Measurements from ENCODE around the gene CDC16.

The CDC16 gene

DNA sequence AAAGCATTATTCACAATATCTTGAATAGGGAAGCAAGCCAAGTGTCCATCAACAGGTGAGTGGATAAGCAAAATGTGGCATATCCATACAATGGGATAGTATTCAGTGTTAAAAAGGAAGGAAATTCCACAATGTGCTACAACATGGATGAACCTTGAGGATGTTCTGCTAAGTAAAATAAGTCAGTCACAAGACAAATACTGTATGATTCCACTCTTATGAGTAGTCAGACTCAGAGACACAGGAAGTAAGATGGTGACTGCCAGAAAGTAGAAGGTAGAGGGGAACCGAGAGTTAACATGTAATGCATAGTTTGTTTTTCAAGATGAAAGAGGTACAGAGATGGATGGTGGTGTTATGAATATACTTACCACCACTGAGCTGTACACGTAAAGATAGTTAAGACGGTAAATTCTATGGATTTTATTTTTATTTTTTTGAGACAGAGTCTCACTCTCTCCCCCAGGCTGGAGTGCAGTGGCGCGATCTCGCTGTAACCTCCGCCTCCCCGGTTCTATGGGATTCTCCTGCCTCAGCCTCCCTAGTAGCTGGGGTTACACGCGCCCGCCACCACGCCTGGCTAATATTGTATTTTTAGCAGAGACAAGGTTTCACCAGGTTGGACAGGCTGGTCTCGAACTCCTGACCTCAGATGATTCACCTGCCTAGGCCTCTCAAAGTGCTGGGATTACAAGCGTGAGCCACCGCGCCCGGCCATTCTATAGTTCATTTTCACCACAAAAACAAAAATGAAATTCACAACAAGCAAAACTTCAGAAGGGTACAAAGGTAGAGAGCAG is 78.6 kb downstream of the CDC16 start:
- Histone ChIP-seq H2BK12ac (ENCODE audit: low read length) (no peak overlapping the region), H3K27me3 (ENCODE audit: insufficient read depth, low read length) (no peaks in the 10 kb centered on the region), H3K79me1 (ENCODE audit: low read length) (peaks cover 8% of the 10 kb centered on the region), H2BK5ac (ENCODE audit: low read depth, low read length, poor library complexity) (no peak overlapping the region), H3K9me3 (ENCODE audit: insufficient read depth, low read depth, low read length) (peaks cover 1% of the 10 kb centered on the region), H4K91ac (ENCODE audit: low read depth, low read length) (peak overlapping the region; percentile 35), H2AFZ (ENCODE audit: insufficient read depth, low read length, poor library complexity) (peak overlapping the region; percentile 87), H3K14ac (ENCODE audit: low read length) (no peak overlapping the region), H3K23ac (ENCODE audit: low read length) (no peak overlapping the region), H3K36me3 (ENCODE audit: control insufficient read depth in 1 of 2, insufficient read depth in 2 of 2, low read length in 2 of 2) (peaks cover 0 to under 1% of the 10 kb centered on the region in 2 experiments), H3K4me1 (ENCODE audit: control insufficient read depth in 1 of 2, insufficient read depth in 2 of 2, low read length in 2 of 2) (peaks cover 0 to 3% of the 10 kb centered on the region in 2 experiments), H3K18ac (ENCODE audit: low read length) (no peak overlapping the region), H3K4ac (ENCODE audit: low read depth, low read length) (no peak overlapping the region), H2AK5ac (ENCODE audit: low read length) (no peak overlapping the region), H4K12ac (ENCODE audit: low read depth, low read length) (peak overlapping the region; percentile 83), H2BK120ac (ENCODE audit: insufficient read depth, low read length, poor library complexity) (no peak overlapping the region), H3K4me2 (ENCODE audit: low read length) (peak overlapping the region; percentile 82), H3K9ac (ENCODE audit: low read length) (no peak overlapping the region), H3K27ac (ENCODE audit: low read depth, low read length) (no peak overlapping the region), H3K79me2 (ENCODE audit: control insufficient read depth, insufficient read depth, low read length, poor library complexity) (peaks cover 9% of the 10 kb centered on the region), H4K8ac (ENCODE audit: low read depth, low read length) (peak overlapping the region; percentile 76), H3K4me3 (ENCODE audit: low read depth, low read length) (no peak overlapping the region)
- WGBS (ENCODE audit: extremely low coverage, insufficient coverage, insufficient read length) = no CpG with 5 or more reads among the region's 17 CpGs
- no peak for DNase-seq

DNA sequence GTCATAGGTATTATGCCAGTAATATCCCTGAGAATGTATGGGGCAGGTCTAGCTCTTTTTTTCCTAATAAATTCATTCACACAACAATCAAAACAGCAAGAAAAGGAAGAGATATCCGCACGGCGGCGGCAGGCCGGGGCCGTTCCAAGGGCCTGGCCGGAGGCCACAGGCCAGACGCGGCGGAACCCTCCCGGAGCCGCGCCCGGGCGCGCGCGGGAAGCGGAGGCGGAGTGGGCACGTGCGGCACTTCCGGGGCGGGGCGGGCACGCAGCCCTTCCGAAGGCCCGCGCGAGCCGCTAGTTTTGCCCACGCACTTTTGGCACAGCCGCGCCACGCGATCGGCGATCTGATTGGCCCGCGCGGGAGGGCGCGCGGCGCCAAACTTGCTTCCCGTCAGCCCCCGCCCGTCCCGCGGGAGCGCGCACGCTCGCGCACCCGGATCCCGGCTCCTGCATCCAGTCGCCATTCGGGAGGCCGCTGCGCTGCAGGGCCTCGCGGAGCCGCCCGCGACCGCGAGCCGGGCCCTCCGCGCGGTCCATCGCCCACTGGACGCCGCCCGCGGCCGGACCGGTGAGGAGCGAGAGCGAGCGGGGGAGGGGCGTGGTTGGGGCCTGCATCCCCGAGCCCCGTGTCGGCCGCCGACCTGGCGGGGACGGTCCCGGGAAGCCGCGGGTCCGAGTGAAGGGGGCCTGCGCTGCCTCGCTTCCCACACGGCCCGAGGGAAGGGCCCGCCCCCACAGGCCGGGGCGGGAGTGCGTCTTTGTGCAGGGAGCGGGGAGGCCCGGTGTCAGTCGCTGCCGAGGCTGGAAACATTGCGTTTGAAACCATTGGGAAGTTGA is 79.6 kb downstream of the CDC16 start, which contains the start of gene CHAMP1:
CHAMP1 (plus strand) TSS at position 430 of the 839 bp plus-strand sequence. CDS start 9,340 bp downstream, outside the sequence.
- Histone ChIP-seq H3K4me1 (ENCODE audit: control insufficient read depth in 1 of 2, insufficient read depth in 2 of 2, low read length in 2 of 2) (peaks cover 0 to 3% of the 10 kb centered on the region in 2 experiments), H4K91ac (ENCODE audit: low read depth, low read length) (peak within 1 kb of the TSS; percentile 89), H4K8ac (ENCODE audit: low read depth, low read length) (peak within 1 kb of the TSS; percentile 99), H3K4ac (ENCODE audit: low read depth, low read length) (peak within 1 kb of the TSS; percentile 95), H4K12ac (ENCODE audit: low read depth, low read length) (peak within 1 kb of the TSS; percentile 83), H3K4me2 (ENCODE audit: low read length) (peak within 1 kb of the TSS; percentile 82), H2AK5ac (ENCODE audit: low read length) (no peak within 1 kb of the TSS), H3K18ac (ENCODE audit: low read length) (peak within 1 kb of the TSS; percentile 99), H3K79me2 (ENCODE audit: control insufficient read depth, insufficient read depth, low read length, poor library complexity) (peaks cover 9% of the 10 kb centered on the region), H3K9me3 (ENCODE audit: insufficient read depth, low read depth, low read length) (no peaks in the 10 kb centered on the region), H2AFZ (ENCODE audit: insufficient read depth, low read length, poor library complexity) (peak within 1 kb of the TSS; percentile 99), H3K27ac (ENCODE audit: low read depth, low read length) (peak within 1 kb of the TSS; percentile 89), H3K27me3 (ENCODE audit: insufficient read depth, low read length) (no peaks in the 10 kb centered on the region), H3K4me3 (ENCODE audit: low read depth, low read length) (peak within 1 kb of the TSS; percentile 92), H3K23ac (ENCODE audit: low read length) (no peak within 1 kb of the TSS), H3K14ac (ENCODE audit: low read length) (peak within 1 kb of the TSS; percentile 96), H3K36me3 (ENCODE audit: control insufficient read depth in 1 of 2, insufficient read depth in 2 of 2, low read length in 2 of 2) (peaks cover 0 to 3% of the 10 kb centered on the region in 2 experiments), H3K79me1 (ENCODE audit: low read length) (peaks cover 8% of the 10 kb centered on the region), H2BK12ac (ENCODE audit: low read length) (peak within 1 kb of the TSS; percentile 11), H2BK5ac (ENCODE audit: low read depth, low read length, poor library complexity) (peak within 1 kb of the TSS; percentile 91), H2BK120ac (ENCODE audit: insufficient read depth, low read length, poor library complexity) (peak within 1 kb of the TSS; percentile 78), H3K9ac (ENCODE audit: low read length) (peak within 1 kb of the TSS; percentile 90)
- WGBS (ENCODE audit: extremely low coverage, insufficient coverage, insufficient read length) = no CpG with 5 or more reads among the region's 107 CpGs
- peak; percentile 92 to 96 for DNase-seq

DNA sequence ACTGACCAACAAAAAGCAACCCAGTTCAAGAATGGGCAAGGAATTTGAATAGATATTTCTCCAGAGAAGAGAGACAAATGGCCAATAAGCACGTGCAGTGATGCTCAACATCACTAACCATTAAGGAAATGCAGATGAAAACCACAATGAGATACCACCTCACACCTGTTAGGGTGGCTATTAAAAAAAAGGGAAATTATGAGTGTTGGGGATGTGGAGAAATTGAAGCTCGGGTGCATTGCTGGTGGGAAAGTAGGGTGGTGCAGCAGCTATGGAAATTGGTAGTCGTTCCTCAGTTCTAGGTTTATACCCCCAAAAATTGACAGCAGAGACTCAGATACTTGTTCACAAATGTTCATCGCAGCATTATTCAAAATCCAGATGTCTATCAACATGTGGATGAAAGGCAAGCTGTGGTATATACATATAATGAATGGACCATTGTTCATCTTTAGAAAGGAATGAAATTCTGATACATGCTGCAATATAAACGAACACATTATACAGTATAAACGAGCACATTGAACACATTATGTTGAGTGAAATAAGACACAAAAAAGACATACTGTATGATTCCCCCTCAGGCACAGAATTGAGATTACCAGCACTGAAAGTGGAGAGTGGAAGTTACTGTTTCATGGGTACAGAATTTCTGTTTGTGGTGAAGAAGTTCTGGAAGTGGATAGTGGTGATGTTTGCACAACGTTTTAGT is 80.5 kb downstream of the CDC16 start:
- H3K23ac ChIP-seq (ENCODE audit: low read length) = no peak overlapping the region
- H2BK5ac ChIP-seq (ENCODE audit: low read depth, low read length, poor library complexity) = no peak overlapping the region
- peaks cover 0 to 3% of the 10 kb centered on the region in 2 experiments for H3K36me3 ChIP-seq (ENCODE audit: control insufficient read depth in 1 of 2, insufficient read depth in 2 of 2, low read length in 2 of 2)
- no peak overlapping the region for H4K12ac ChIP-seq (ENCODE audit: low read depth, low read length)
- H3K14ac ChIP-seq (ENCODE audit: low read length) = no peak overlapping the region
- H2BK120ac ChIP-seq (ENCODE audit: insufficient read depth, low read length, poor library complexity) = no peak overlapping the region
- H3K9me3 ChIP-seq (ENCODE audit: insufficient read depth, low read depth, low read length) = no peaks in the 10 kb centered on the region
- peak overlapping the region; percentile 82 for H3K4me2 ChIP-seq (ENCODE audit: low read length)
- H3K9ac ChIP-seq (ENCODE audit: low read length) = no peak overlapping the region
- H3K4me3 ChIP-seq (ENCODE audit: low read depth, low read length) = no peak overlapping the region
- no peak overlapping the region for H4K8ac ChIP-seq (ENCODE audit: low read depth, low read length)
- no peak for DNase-seq
- H3K4ac ChIP-seq (ENCODE audit: low read depth, low read length) = peak overlapping the region; percentile 95
- peaks cover 9% of the 10 kb centered on the region for H3K79me2 ChIP-seq (ENCODE audit: control insufficient read depth, insufficient read depth, low read length, poor library complexity)
- peaks cover 8% of the 10 kb centered on the region for H3K79me1 ChIP-seq (ENCODE audit: low read length)
- H2BK12ac ChIP-seq (ENCODE audit: low read length) = no peak overlapping the region
- no peak overlapping the region for H2AK5ac ChIP-seq (ENCODE audit: low read length)
- 100% methylated on average over 1 of the region's 7 CpGs for WGBS (ENCODE audit: extremely low coverage, insufficient coverage, insufficient read length)
- H3K18ac ChIP-seq (ENCODE audit: low read length) = no peak overlapping the region
- H3K4me1 ChIP-seq (ENCODE audit: control insufficient read depth in 1 of 2, insufficient read depth in 2 of 2, low read length in 2 of 2) = peaks cover 3% of the 10 kb centered on the region in 2 experiments
- H4K91ac ChIP-seq (ENCODE audit: low read depth, low read length) = no peak overlapping the region
- H3K27me3 ChIP-seq (ENCODE audit: insufficient read depth, low read length) = no peaks in the 10 kb centered on the region
- no peak overlapping the region for H2AFZ ChIP-seq (ENCODE audit: insufficient read depth, low read length, poor library complexity)
- no peak overlapping the region for H3K27ac ChIP-seq (ENCODE audit: low read depth, low read length)

DNA sequence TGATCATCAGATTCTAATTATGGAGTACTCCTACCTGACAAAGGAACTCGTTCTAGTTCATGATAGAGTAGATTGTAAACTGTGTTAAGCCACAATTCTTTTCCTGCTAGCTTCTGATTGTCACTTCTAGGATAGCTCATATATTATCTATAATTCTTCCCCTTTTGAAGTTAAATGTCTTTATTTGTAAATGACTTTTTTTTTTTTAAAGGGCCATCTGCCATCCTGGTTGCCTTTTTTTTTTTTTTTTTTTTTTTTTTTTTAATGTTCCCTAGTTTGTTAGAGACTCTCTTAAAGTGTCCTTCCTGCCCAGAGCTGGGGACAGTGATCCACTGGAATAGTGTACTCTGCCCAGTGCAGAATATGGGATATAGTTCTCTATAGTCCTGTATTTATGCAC is 83.9 kb downstream of the CDC16 start:
- Histone ChIP-seq H3K4me3 (ENCODE audit: low read depth, low read length) (no peak overlapping the region), H2BK120ac (ENCODE audit: insufficient read depth, low read length, poor library complexity) (no peak overlapping the region), H4K91ac (ENCODE audit: low read depth, low read length) (no peak overlapping the region), H2BK12ac (ENCODE audit: low read length) (no peak overlapping the region), H3K79me1 (ENCODE audit: low read length) (peaks cover 8% of the 10 kb centered on the region), H2AFZ (ENCODE audit: insufficient read depth, low read length, poor library complexity) (no peak overlapping the region), H3K4me1 (ENCODE audit: control insufficient read depth in 1 of 2, insufficient read depth in 2 of 2, low read length in 2 of 2) (peaks cover 3% of the 10 kb centered on the region in 2 experiments), H2BK5ac (ENCODE audit: low read depth, low read length, poor library complexity) (no peak overlapping the region), H4K8ac (ENCODE audit: low read depth, low read length) (no peak overlapping the region), H3K27me3 (ENCODE audit: insufficient read depth, low read length) (no peaks in the 10 kb centered on the region), H3K4ac (ENCODE audit: low read depth, low read length) (peak overlapping the region; percentile 21), H3K9me3 (ENCODE audit: insufficient read depth, low read depth, low read length) (no peaks in the 10 kb centered on the region), H4K12ac (ENCODE audit: low read depth, low read length) (no peak overlapping the region), H3K14ac (ENCODE audit: low read length) (no peak overlapping the region), H3K9ac (ENCODE audit: low read length) (no peak overlapping the region), H2AK5ac (ENCODE audit: low read length) (no peak overlapping the region), H3K79me2 (ENCODE audit: control insufficient read depth, insufficient read depth, low read length, poor library complexity) (peaks cover 9% of the 10 kb centered on the region), H3K27ac (ENCODE audit: low read depth, low read length) (no peak overlapping the region), H3K18ac (ENCODE audit: low read length) (no peak overlapping the region), H3K4me2 (ENCODE audit: low read length) (no peak overlapping the region), H3K36me3 (ENCODE audit: control insufficient read depth in 1 of 2, insufficient read depth in 2 of 2, low read length in 2 of 2) (peaks cover 7 to 11% of the 10 kb centered on the region in 2 experiments), H3K23ac (ENCODE audit: low read length) (no peak overlapping the region)
- DNase-seq = no peak
- WGBS (ENCODE audit: extremely low coverage, insufficient coverage, insufficient read length) = no CpG with 5 or more reads among the region's 1 CpG

Data from trophoblast cell (in vitro differentiated cells and primary cell).